IMR-90 (cell line): ENCODE data around the gene ADARB2. TPM values are rescaled to one million over a fixed set of nuclear protein-coding genes. Genes with fewer than 3 reads are reported as not detected.

Source experiments
- ATAC-seq: fragments of 200-7000 bp; cut with Tn5 transposase; 2 replicates; pipeline ENCODE4 v1.9.1; 2020; ENCODE audit warnings: low read depth, mild to moderate bottlenecking, moderate library complexity
- BruUV-seq: library from RNA; stranded (reverse); fragments of 400-500 nt; replicated peaks from 2 replicates; lab custom pipeline; 2021; lab: Mats Ljungman, UMichigan
- CTCF ChIA-PET: fragments of 300-600 bp; formaldehyde crosslinking; extraction: SDS; loops from one replicate; lab custom pipeline; 2021; ENCODE audit warnings: antibody characterized with exemption; lab: Yijun Ruan, JAX
- POLR2A ChIA-PET: fragments of 300-600 bp; sonication (Branson Sonifier 250); formaldehyde crosslinking; loops from one replicate; lab custom pipeline; 2022; ENCODE audit warnings: antibody characterized with exemption; ENCODE audit not compliant: unreplicated experiment; lab: Charles Lee
- DNase-seq: peaks from one replicate; pipeline ENCODE4 v3.0.0; 2013
- H2AFZ ChIP-seq: replicated peaks from 2 replicates; pipeline ENCODE3; 2013; ENCODE audit warnings: low read length, mild to moderate bottlenecking; ENCODE audit not compliant: poor library complexity
- H2AK5ac ChIP-seq: 2 replicates; pipeline ENCODE4 v1.6.1; 2013; ENCODE audit warnings: low read depth, low read length, inconsistent platforms
- H2AK9ac ChIP-seq: replicated peaks from 2 replicates; pipeline ENCODE3; 2013; ENCODE audit warnings: mild to moderate bottlenecking, low read depth, low read length, moderate library complexity; ENCODE audit not compliant: poor library complexity
- H2BK120ac ChIP-seq: 2 replicates; pipeline ENCODE4 v1.6.1; 2013; ENCODE audit warnings: low read depth, low read length, inconsistent platforms
- H2BK15ac ChIP-seq: 3 replicates; pipeline ENCODE4 v1.6.1; 2013; ENCODE audit warnings: low read depth, low read length, inconsistent platforms
- H2BK20ac ChIP-seq: 2 replicates; pipeline ENCODE4 v1.6.1; 2013; ENCODE audit warnings: low read depth, mild to moderate bottlenecking, inconsistent platforms, low read length, moderate library complexity
- H2BK5ac ChIP-seq: 2 replicates; pipeline ENCODE4 v1.6.1; 2013; ENCODE audit warnings: mild to moderate bottlenecking, low read depth, low read length, inconsistent platforms; ENCODE audit not compliant: poor library complexity, severe bottlenecking
- H3K14ac ChIP-seq: replicated peaks from 2 replicates; pipeline ENCODE4 v1.6.1; 2013; ENCODE audit warnings: low read depth, low read length, inconsistent platforms
- H3K18ac ChIP-seq: 2 replicates; pipeline ENCODE4 v1.6.1; 2013; ENCODE audit warnings: low read depth, low read length, control low read depth
- H3K23ac ChIP-seq: 2 replicates; pipeline ENCODE4 v1.6.1; 2013; ENCODE audit warnings: low read depth, low read length, inconsistent platforms
- H3K27ac ChIP-seq: 2 replicates; pipeline ENCODE4 v1.5.1; 2013; ENCODE audit warnings: mild to moderate bottlenecking, control low read depth, low read length; ENCODE audit not compliant: insufficient read depth
- H3K27me3 ChIP-seq: 2 replicates; pipeline ENCODE4 v1.6.1; 2013; ENCODE audit warnings: low read length; ENCODE audit not compliant: control insufficient read depth, insufficient read depth
- H3K36me3 ChIP-seq: 2 replicates; pipeline ENCODE4 v1.6.1; 2013; ENCODE audit warnings: low read length, mixed read lengths; ENCODE audit not compliant: control insufficient read depth, insufficient read depth
- H3K4ac ChIP-seq: 2 replicates; pipeline ENCODE4 v1.6.1; 2013; ENCODE audit warnings: low read depth, low read length, inconsistent platforms
- H3K4me1 ChIP-seq: 2 replicates; pipeline ENCODE4 v1.6.1; 2013; ENCODE audit warnings: low read length, mixed read lengths; ENCODE audit not compliant: control insufficient read depth, insufficient read depth
- H3K4me2 ChIP-seq: 2 replicates; pipeline ENCODE4 v1.6.1; 2013; ENCODE audit warnings: low read depth, mild to moderate bottlenecking, control low read depth, low read length, moderate library complexity
- H3K4me3 ChIP-seq: 2 replicates; pipeline ENCODE4 v1.5.1; 2013; ENCODE audit warnings: low read depth, mild to moderate bottlenecking, control low read depth, low read length, moderate library complexity; ENCODE audit not compliant: insufficient read depth
- H3K56ac ChIP-seq: 2 replicates; pipeline ENCODE4 v1.6.1; 2013; ENCODE audit warnings: low read length, inconsistent platforms; ENCODE audit not compliant: insufficient read depth; ENCODE audit errors: extremely low read depth
- H3K79me1 ChIP-seq, 2 experiments: 2 replicates each; pipeline ENCODE4 v1.6.1; 2013; ENCODE audit warnings: low read length in 2 of 2, inconsistent platforms in 1 of 2, low read depth in 1 of 2
- H3K9ac ChIP-seq: 2 replicates; pipeline ENCODE4 v1.6.1; 2013; ENCODE audit warnings: low read depth, low read length, control low read depth
- H3K9me1 ChIP-seq: 2 replicates; pipeline ENCODE4 v1.6.1; 2013; ENCODE audit warnings: low read length, inconsistent platforms; ENCODE audit not compliant: insufficient read depth
- H3K9me3 ChIP-seq: 2 replicates; pipeline ENCODE4 v1.6.1; 2013; ENCODE audit warnings: low read length; ENCODE audit not compliant: control insufficient read depth, insufficient read depth
- H4K20me1 ChIP-seq: 2 replicates; pipeline ENCODE4 v1.6.1; 2013; ENCODE audit warnings: low read length, inconsistent platforms; ENCODE audit not compliant: insufficient read depth
- H4K5ac ChIP-seq: 2 replicates; pipeline ENCODE4 v1.6.1; 2013; ENCODE audit warnings: mild to moderate bottlenecking, low read depth, low read length, control low read depth
- H4K8ac ChIP-seq, 2 experiments: 2 replicates each; pipeline ENCODE4 v1.6.1; 2013; ENCODE audit warnings: low read depth in 2 of 2, low read length in 2 of 2, control low read depth in 1 of 2, inconsistent platforms in 1 of 2
- H4K91ac ChIP-seq: 2 replicates; pipeline ENCODE4 v1.6.1; 2013; ENCODE audit warnings: low read depth, low read length, inconsistent platforms; ENCODE audit not compliant: insufficient read depth
- BHLHE40 ChIP-seq: fragments of 150-350 bp; IDR thresholded peaks from 2 replicates; pipeline ENCODE4 v1.6.1; 2016; ENCODE audit warnings: mild to moderate bottlenecking, low read depth, low read length
- MAFK ChIP-seq: IDR thresholded peaks from 2 replicates; pipeline ENCODE4 v1.6.1; 2012; ENCODE audit warnings: low read depth, low read length, improper control_type of control experiment
- MAZ ChIP-seq: IDR thresholded peaks from 2 replicates; pipeline ENCODE4 v1.6.1; 2012; ENCODE audit warnings: low read depth, mild to moderate bottlenecking, low read length, improper control_type of control experiment, moderate library complexity, borderline replicate concordance
- MXI1 ChIP-seq: IDR thresholded peaks from 2 replicates; pipeline ENCODE4 v1.6.1; 2012; ENCODE audit warnings: low read depth, mild to moderate bottlenecking, low read length, moderate library complexity, borderline replicate concordance
- NFE2L2 ChIP-seq: fragments of 150-350 bp; IDR thresholded peaks from 2 replicates; pipeline ENCODE4 v1.6.1; 2016; ENCODE audit warnings: low read depth, mild to moderate bottlenecking, low read length
- POLR2A ChIP-seq: IDR thresholded peaks from 2 replicates; pipeline ENCODE4 v1.6.1; 2012; ENCODE audit warnings: mild to moderate bottlenecking, low read depth, low read length
- RFX5 ChIP-seq: IDR thresholded peaks from 2 replicates; pipeline ENCODE4 v1.8.0; 2012; ENCODE audit warnings: low read depth, mild to moderate bottlenecking, low read length, moderate library complexity
- USF2 ChIP-seq: fragments of 150-350 bp; IDR thresholded peaks from 2 replicates; pipeline ENCODE4 v1.6.1; 2017; ENCODE audit warnings: mild to moderate bottlenecking, antibody characterized with exemption, low read length, low read depth
- WGBS, 2 experiments: methylation state at CpG; one replicate each; pipeline versions ENCODE4 v1.1.5 to v1.1.7; 2013; ENCODE audit warnings: missing lambda C conversion rate in 2 of 2; ENCODE audit not compliant: insufficient read length in 1 of 2; ENCODE audit errors: extremely low coverage in 2 of 2; 5-methylcytosine and 5-hydroxymethylcytosine counted together
- dilution Hi-C: fragments of 300-500 bp; cut with HindIII; formaldehyde crosslinking; loops from one replicate; pipeline ENCODE4 v1.14.3; 2018; ENCODE audit warnings: low sequenced_read_pairs; ENCODE audit not compliant: unreplicated experiment
- in situ Hi-C: fragments of 300-500 bp; cut with MboI; formaldehyde crosslinking; loops from 3 replicates; pipeline ENCODE4 v1.14.3; 2019; ENCODE audit warnings: low sequenced_read_pairs, inconsistent platforms, mixed read lengths
- intact Hi-C: fragments of 100-400 bp; cut with micrococcal nuclease; formaldehyde crosslinking; loops from 2 replicates; pipeline ENCODE4 v1.10.0; 2022
- polyA plus RNA-seq, 3 experiments: library from polyadenylated mRNA; depleted of rRNA; stranded (reverse); fragments of >200 nt; gene quantifications; 2 replicates each; pipeline ENCODE4 v1.2.3, GENCODE V29; 2012; ENCODE audit warnings: low replicate concordance in 1 of 3
- total RNA-seq: library from RNA; depleted of rRNA; stranded (reverse); fragments of >200 nt; gene quantifications from 2 replicates; pipeline ENCODE4 v1.2.3, GENCODE V29; 2012
- TF ChIP-seq, protein P1 (sequence below): fragments of 150-350 bp; IDR thresholded peaks from 2 replicates; pipeline ENCODE4 v1.6.1; 2016; ENCODE audit warnings: low read depth, mild to moderate bottlenecking, low read length, moderate library complexity, borderline replicate concordance

ADARB2 gene
- total and polyA plus RNA-seq, 2 of the 4 experiments (the other 2 are of a cell fraction): not detected

- Histone ChIP-seq H2BK120ac (no peak overlapping the region), H3K4me3 (no peak overlapping the region), H3K9me1 (no peaks in the 10 kb centered on the region), H3K23ac (no peak overlapping the region), H2AK9ac (no peak overlapping the region), H4K8ac (no peak overlapping the region), H2BK5ac (no peak overlapping the region), H3K4me1 (no peaks in the 10 kb centered on the region), H3K36me3 (no peaks in the 10 kb centered on the region), H3K27me3 (no peaks in the 10 kb centered on the region), H2AFZ (no peak overlapping the region), H3K9ac (no peak overlapping the region), H3K27ac (no peak overlapping the region), H3K9me3 (peaks cover 40% of the 10 kb centered on the region), H2BK20ac (no peak overlapping the region), H3K18ac (no peak overlapping the region), H3K4me2 (no peak overlapping the region), H4K91ac (no peak overlapping the region), H2AK5ac (no peak overlapping the region), H4K20me1 (no peaks in the 10 kb centered on the region), H4K5ac (no peak overlapping the region), H3K56ac (no peak overlapping the region), H3K14ac (no peak overlapping the region), H3K4ac (no peak overlapping the region), H3K79me1 (no peaks in the 10 kb centered on the region), H2BK15ac (no peak overlapping the region)
- WGBS, 2 experiments: no CpG with 5 or more reads among the region's 4 CpGs
- DNase-seq: no peak
- in situ Hi-C loops: no loop called here
- intact Hi-C loops: no loop called here
- POLR2A ChIA-PET: no interaction called here
- BruUV-seq: no TSS peak
- ATAC-seq: no peak
- no peak for TF ChIP-seq NFE2L2
- TF ChIP-seq, protein P1, sequence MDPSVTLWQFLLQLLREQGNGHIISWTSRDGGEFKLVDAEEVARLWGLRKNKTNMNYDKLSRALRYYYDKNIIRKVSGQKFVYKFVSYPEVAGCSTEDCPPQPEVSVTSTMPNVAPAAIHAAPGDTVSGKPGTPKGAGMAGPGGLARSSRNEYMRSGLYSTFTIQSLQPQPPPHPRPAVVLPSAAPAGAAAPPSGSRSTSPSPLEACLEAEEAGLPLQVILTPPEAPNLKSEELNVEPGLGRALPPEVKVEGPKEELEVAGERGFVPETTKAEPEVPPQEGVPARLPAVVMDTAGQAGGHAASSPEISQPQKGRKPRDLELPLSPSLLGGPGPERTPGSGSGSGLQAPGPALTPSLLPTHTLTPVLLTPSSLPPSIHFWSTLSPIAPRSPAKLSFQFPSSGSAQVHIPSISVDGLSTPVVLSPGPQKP: no peak
- no peak for TF ChIP-seq MAZ
- TF ChIP-seq RFX5: no peak
- no peak for TF ChIP-seq POLR2A
- no peak for TF ChIP-seq MXI1
- no peak for TF ChIP-seq BHLHE40
- TF ChIP-seq MAFK: no peak
- TF ChIP-seq USF2: no peak
- CTCF ChIA-PET: no interaction called here
- dilution Hi-C loops: no loop called here
Measured at GRCh38 chr10:1372212-1372611, 365.1 kb downstream of the ADARB2 start.
